ENCODE results near the gene STK10. TPM values are rescaled to one million over a fixed set of nuclear protein-coding genes. Genes with fewer than 3 reads are reported as not detected.

Gene STK10
- total RNA-seq, 4 donors from 2014 or later, result 3.3 to 24.6 (median 13.4) TPM

DNA sequence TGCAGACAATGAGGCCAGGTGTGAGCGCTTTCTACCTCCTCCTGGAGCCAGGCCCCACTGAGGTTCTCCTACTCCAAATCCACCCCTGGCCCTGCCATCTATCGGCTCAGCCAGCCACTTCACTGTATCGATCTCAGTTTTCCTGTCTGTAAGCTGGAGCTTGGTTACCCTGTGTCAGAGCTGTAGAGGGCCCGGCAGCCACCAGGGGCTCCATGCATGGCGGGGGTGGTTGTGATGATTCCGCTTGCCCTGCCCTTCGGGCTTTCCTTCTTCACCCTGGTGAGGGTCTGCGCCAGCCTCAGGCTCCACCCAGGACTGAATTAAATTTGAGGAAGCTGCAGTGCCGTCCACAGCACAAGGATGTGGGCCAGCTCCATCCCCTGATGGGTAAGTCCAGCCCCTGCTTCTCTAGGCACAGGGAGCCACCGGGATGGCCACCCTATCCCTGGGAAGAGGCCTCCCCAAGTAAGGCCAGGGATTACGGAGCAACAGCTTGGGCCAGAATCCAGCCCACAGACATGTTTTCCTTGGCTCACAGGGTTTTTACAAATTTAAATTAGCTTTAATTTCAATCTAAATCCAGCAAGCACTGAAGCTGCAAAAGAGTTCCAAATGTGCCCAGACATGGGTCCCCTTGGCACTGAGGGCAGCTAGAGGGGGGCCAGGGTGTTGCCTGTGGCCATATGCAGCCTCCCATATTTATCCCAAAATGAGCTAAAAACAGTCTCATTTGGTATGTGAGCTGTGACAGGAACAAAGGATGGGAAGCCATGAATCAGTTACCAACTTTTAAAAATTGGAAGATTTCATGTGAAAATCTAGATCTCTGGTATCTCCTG lies 92.4 kb downstream of the STK10 start:
- Histone ChIP-seq H3K4me1 (no peaks in the 10 kb centered on the region), H3K9me3 (no peaks in the 10 kb centered on the region), H3K27ac (no peak overlapping the region), H3K27me3 (no peaks in the 10 kb centered on the region), H3K36me3 (no peaks in the 10 kb centered on the region), H3K4me3 (no peak overlapping the region)
- DNase-seq, result no peak
- no peak for TF ChIP-seq CTCF (IDR thresholded peaks at IDR 0.05)
- no peak for TF ChIP-seq POLR2A (IDR thresholded peaks at IDR 0.05)
- intact Hi-C loops (cut with DNase I; ENCODE audit: low total_unique reads), result no loop called here

DNA sequence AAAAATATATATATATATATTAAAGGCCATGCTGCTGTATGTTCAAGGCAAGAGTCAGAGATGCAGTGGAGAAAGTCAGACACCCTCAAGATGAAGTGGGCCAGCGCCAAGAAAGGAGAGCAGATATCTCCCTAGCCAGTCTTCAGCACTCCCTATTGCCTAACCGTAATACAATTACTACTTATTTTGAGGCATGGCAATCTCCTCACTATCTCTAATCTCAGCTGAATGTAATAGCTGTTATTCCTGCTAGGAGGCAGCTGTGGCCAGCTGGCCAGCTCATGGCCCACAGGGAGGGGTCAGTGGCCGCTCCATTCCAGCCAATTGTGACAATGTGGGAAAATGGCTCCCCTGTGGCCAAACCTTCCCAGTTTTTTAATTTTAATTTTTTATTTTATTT lies 94.1 kb downstream of the STK10 start:
- no peak for DNase-seq
- Histone ChIP-seq H3K4me1 (no peaks in the 10 kb centered on the region), H3K36me3 (no peaks in the 10 kb centered on the region), H3K9me3 (no peaks in the 10 kb centered on the region), H3K27ac (no peak overlapping the region), H3K27me3 (no peaks in the 10 kb centered on the region), H3K4me3 (no peak overlapping the region)
- no peak for TF ChIP-seq POLR2A (IDR thresholded peaks at IDR 0.05)
- TF ChIP-seq CTCF (IDR thresholded peaks at IDR 0.05), result no peak
- intact Hi-C loops (cut with DNase I; ENCODE audit: low total_unique reads), result no loop called here

DNA sequence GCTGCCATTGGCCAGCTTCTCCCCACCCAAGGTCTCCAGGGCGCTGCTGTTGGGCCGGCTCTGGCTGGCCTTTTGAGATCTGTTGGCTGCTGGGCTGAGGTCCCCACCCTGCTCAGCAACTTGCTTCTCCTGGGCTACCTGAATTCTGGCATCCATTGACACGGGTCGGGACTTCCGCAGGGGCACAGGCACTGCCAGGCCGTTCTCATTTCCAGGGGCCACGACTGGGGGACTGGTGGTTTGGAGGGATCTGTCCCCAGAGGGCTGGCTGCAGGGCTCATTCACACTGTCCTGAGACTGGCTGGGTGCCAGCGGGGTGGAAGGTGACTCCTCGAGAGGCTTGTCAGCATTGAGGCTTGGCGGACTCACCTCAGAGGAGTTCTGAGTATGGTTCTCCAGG lies 94.5 kb downstream of the STK10 start:
- TF ChIP-seq POLR2A (IDR thresholded peaks at IDR 0.05) (no peak), CTCF (IDR thresholded peaks at IDR 0.05) (no peak)
- Histone ChIP-seq H3K4me1 (no peaks in the 10 kb centered on the region), H3K27ac (no peak overlapping the region), H3K9me3 (no peaks in the 10 kb centered on the region), H3K27me3 (no peaks in the 10 kb centered on the region), H3K4me3 (no peak overlapping the region), H3K36me3 (no peaks in the 10 kb centered on the region)
- no peak for DNase-seq
- intact Hi-C loops (cut with DNase I; ENCODE audit: low total_unique reads), result no loop called here

GRCh38 chr5:172091956-172092732 lies 95.9 kb downstream of the STK10 start:
- Histone ChIP-seq H3K4me3 (no peak overlapping the region), H3K27me3 (no peaks in the 10 kb centered on the region), H3K36me3 (no peaks in the 10 kb centered on the region), H3K9me3 (no peaks in the 10 kb centered on the region), H3K27ac (no peak overlapping the region), H3K4me1 (no peaks in the 10 kb centered on the region)
- intact Hi-C loops (cut with DNase I; ENCODE audit: low total_unique reads), result no loop called here
- TF ChIP-seq POLR2A (IDR thresholded peaks at IDR 0.05) (no peak), CTCF (IDR thresholded peaks at IDR 0.05) (no peak)
- DNase-seq, result no peak

DNA sequence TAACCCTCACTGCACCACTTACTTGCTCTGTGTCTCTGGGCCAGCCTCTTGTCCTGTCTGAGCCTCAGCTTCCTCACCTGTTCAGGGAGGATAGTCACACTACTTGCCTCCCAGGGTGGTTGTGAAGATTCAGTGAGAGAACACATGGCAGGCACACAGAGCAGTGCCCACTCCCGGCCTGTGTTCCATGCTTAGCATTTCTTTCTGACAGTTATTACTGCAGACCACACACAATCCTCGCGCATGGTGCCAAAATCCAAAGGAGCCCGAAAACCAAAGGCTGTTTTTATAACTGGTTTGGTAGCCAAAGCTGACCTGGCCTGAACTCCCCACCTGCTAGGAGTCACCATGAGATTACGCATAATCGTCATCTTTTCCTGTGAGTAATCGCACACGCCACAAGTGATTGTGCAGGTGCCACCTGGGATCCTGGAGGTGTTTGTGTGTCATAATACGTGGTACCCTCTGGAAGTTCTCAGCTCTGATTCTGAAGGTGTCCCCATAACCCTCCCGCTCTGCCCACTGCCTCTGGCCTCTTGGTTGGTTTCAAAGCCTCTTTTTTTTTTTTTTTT lies 97.0 kb downstream of the STK10 start:
- no peaks in the 10 kb centered on the region for H3K9me3 ChIP-seq
- TF ChIP-seq CTCF (IDR thresholded peaks at IDR 0.05), result no peak
- no peak for TF ChIP-seq POLR2A (IDR thresholded peaks at IDR 0.05)
- no peaks in the 10 kb centered on the region for H3K36me3 ChIP-seq
- no peaks in the 10 kb centered on the region for H3K4me1 ChIP-seq
- no peak overlapping the region for H3K4me3 ChIP-seq
- no peak overlapping the region for H3K27ac ChIP-seq
- no peaks in the 10 kb centered on the region for H3K27me3 ChIP-seq
- DNase-seq, result no peak
- intact Hi-C loops (cut with DNase I; ENCODE audit: low total_unique reads), result no loop called here
